Fibroblast of pulmonary artery (primary cell): ENCODE data around the gene VWA8.
"Not testable (repeated sequence)": the region's sequence is repeated elsewhere in the genome, so short reads cannot be mapped to it uniquely, and the experiment has no call there.

Experiments
- DNase-seq: peaks from one replicate; pipeline ENCODE4 v3.0.0-alpha.2; 2010; ENCODE audit warnings: low read depth
- H3K4me3 ChIP-seq: replicated peaks from 2 replicates; pipeline ENCODE4 v1.5.1; 2011; ENCODE audit warnings: low read depth, mild to moderate bottlenecking, control low read depth, low read length, moderate library complexity
- TF ChIP-seq, protein P1 (sequence below): IDR thresholded peaks from 2 replicates; pipeline ENCODE4 v1.5.1; 2011; ENCODE audit warnings: mild to moderate bottlenecking, control low read depth, low read length, inconsistent platforms; ENCODE audit errors: missing control alignments

VWA8 gene

DNA sequence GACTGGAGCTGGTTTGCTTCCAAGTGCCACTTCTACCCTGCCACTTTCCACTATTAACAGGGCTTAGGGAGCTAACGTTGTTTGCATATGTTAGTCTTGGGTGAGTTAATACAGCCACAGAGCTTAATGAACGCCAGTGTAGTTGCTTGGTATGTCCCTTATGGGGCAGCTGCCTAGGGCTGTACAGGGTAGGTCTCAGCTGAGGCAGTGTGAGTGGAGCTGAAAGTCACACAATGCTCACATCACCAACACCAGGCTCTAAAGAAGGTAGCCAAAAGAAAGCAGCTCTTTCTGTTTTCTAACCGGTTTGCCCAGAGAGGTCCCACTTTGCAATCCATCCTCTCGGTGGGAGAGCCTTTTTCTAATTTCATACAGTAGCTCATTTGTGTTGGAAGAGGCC, 317.4 kb downstream of the VWA8 start:
- DNase-seq: no peak
- no peak overlapping the region for H3K4me3 ChIP-seq
- TF ChIP-seq, protein P1, sequence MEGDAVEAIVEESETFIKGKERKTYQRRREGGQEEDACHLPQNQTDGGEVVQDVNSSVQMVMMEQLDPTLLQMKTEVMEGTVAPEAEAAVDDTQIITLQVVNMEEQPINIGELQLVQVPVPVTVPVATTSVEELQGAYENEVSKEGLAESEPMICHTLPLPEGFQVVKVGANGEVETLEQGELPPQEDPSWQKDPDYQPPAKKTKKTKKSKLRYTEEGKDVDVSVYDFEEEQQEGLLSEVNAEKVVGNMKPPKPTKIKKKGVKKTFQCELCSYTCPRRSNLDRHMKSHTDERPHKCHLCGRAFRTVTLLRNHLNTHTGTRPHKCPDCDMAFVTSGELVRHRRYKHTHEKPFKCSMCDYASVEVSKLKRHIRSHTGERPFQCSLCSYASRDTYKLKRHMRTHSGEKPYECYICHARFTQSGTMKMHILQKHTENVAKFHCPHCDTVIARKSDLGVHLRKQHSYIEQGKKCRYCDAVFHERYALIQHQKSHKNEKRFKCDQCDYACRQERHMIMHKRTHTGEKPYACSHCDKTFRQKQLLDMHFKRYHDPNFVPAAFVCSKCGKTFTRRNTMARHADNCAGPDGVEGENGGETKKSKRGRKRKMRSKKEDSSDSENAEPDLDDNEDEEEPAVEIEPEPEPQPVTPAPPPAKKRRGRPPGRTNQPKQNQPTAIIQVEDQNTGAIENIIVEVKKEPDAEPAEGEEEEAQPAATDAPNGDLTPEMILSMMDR: no peak

DNA sequence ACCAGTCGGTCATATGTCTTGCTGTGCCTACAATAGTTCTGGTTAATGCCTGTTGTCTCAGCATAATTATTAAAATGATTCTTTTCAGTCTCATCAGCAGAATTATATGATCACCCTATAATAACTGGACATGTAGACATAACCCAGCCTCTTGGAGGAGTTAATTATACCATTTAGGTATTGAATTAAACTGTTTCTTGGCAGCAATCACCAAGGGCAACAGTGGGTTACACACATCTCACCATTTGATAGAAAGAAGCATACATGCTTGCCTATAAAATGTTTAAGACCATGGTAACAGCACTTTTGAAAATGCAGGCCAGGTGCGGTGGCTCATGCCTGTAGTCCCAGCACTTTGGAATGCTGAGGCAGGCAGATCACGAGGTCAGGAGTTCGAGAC, 318.9 kb downstream of the VWA8 start:
- no peak for DNase-seq
- TF ChIP-seq, protein P1: no peak
- H3K4me3 ChIP-seq: no peak overlapping the region

DNA sequence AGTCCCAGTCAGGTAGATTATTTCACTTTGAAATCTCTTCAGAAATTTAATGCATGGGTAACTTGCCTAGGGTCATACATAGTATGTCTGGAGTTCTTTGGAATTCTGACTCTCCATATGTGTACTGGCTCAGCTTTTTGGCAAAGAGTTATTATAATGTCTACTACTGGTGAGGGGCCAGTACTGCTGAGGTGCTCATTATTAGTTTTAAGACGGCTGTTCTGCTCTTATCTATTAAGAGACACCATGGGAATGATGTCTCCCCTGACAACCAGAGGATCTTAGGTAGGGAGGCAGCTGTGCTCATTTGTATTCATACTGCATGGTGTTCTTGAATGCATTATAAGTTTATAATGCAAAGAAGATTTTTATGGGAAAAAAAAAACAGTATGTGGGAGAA, 319.5 kb downstream of the VWA8 start:
- TF ChIP-seq, protein P1: no peak
- H3K4me3 ChIP-seq: no peak overlapping the region
- no peak for DNase-seq

DNA sequence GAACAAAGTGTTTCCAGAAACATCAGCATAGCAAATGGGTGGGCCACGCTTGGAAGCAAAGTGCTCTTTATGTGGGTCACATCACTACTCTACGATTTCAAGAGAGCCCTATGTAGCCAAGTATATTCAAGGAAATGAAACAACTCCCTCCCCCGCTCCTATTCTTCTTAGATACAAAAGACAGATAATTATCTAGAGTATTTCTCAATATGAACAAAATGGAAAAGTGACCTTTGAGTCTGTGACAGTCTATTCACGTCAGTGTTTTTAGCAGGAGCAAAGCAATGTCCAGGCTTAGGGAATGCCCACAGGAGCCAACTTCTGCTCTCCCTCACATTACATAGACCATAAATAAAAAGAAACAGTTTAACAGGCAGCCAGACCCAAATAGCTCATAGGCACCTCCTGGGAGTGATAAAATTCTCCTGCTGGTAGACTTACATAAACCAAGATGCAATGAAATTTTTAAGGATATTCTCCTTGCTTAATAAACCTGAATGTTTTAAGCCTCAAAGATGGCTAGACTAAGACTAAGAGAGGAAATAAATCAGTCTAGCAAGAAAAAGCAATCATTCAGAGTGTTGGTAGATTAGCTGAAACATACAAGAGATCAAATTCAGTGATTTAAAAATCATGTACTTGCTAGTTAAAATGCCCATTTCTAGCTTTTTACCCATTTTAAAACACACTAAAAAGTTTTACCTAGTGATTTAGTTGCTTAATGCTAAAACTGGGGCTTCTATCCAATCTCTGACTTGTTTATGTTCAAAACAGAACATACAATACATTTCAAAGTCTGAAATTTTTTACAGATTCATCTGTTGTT, 320.7 kb downstream of the VWA8 start:
- TF ChIP-seq, protein P1: no peak
- peak; percentile 87 for DNase-seq
- H3K4me3 ChIP-seq: no peak overlapping the region

DNA sequence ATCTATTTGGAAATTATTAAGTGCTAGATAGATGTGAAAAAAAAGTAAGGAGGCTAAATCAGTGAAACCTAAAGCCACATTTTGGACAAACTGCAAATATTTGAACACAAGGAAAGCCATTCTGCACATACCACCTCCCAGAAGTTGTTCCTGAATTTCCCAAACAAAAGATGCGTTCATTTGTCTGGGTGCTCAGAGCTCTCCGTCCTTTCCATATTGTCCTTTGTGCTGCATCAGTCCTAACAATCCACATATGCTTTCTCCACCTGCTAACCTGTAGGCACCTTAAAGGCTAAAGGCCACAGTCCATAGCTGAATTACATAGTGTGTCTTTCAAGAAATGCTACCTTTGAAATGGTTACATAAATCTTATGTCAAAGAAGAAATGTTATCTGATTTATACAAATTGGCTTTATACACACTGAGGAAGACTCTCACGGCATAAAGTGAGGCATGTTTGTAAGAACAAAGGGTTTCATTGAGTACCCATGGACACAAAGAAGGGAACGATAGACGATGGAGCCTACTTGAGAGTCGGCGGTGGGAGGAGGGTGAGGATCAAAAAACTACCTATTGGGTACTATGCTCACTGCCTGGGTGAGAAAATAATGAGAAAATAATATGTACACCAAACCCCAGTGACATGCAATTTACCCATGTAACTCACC, 321.5 kb downstream of the VWA8 start:
- H3K4me3 ChIP-seq: no peak overlapping the region
- TF ChIP-seq, protein P1: no peak
- no peak for DNase-seq

DNA sequence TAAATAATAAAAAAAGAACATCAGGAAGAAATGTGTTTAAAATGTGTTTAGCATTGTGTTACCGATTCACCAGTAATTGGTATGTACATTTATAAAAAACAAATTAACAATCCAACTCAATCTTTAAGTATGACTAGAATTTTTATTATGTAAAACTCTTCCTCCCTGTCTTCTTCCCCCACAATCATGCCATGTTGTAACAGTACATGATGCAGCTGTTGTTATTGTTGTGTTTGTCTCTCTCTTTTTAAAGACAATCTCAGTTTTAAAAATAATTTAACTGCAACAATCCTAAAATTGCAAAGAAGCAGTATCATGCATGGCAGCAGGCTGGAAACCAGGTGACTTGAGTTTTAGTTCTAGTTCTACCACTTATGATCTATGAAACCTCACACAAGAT, 323.3 kb downstream of the VWA8 start:
- TF ChIP-seq, protein P1: no peak
- H3K4me3 ChIP-seq: no peak overlapping the region
- DNase-seq: no peak

DNA sequence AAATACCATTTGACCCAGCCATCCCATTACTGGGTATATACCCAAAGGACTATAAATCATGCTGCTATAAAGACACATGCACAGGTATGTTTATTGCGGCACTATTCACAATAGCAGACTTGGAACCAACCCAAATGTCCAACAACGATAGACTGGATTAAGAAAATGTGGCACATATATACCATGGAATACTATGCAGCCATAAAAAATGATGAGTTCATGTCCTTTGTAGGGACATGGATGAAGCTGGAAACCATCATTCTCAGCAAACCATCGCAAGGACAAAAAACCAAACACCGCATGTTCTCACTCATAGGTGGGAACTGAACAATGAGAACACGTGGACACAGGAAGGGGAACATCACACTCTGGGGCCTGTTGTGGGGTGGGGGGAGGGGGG, 323.9 kb downstream of the VWA8 start:
- not testable (repeated sequence) for H3K4me3 ChIP-seq, DNase-seq

DNA sequence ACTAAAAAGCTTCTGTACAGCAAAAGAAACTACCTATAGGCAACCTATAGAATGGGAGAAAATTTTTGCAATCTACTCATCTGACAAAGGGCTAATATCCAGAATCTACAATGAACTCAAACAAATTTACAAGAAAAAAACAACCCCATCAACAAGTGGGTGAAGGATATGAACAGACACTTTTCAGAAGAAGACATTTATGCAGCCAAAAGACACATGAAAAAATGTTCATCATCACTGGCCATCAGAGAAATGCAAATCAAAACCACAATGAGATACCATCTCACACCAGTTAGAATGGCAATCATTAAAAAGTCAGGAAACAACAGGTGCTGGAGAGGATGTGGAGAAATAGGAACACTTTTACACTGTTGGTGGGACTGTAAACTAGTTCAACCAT, 324.3 kb downstream of the VWA8 start:
- not testable (repeated sequence) for DNase-seq, H3K4me3 ChIP-seq
